Panc1 (cell line): Measurements from ENCODE around the gene RIMS1. TPM values are rescaled to one million over a fixed set of nuclear protein-coding genes. Genes with fewer than 3 reads are reported as not detected.

Source experiments
- ATAC-seq: fragments of 200-7000 bp; cut with Tn5 transposase; 2 replicates; pipeline ENCODE4 v1.9.1; 2020; ENCODE audit warnings: mild to moderate bottlenecking, moderate library complexity
- BruUV-seq: library from RNA; stranded (reverse); fragments of 400-500 nt; replicated peaks from 2 replicates; lab custom pipeline; 2021; lab: Mats Ljungman, UMichigan
- CTCF ChIA-PET: fragments of 300-600 bp; sonication (Branson Sonifier 250); formaldehyde crosslinking; loops from one replicate; lab custom pipeline; 2022; ENCODE audit warnings: antibody characterized with exemption; lab: Charles Lee
- POLR2A ChIA-PET: fragments of 300-600 bp; sonication (Branson Sonifier 250); formaldehyde crosslinking; loops from one replicate; lab custom pipeline; 2022; ENCODE audit warnings: antibody characterized with exemption; lab: Charles Lee
- DNase-seq: peaks from one replicate; pipeline ENCODE4 v3.0.0-alpha.2; 2010; ENCODE audit warnings: low read depth, low spot score
- H3K27ac ChIP-seq: 2 replicates; pipeline ENCODE4 v1.5.1; 2011; ENCODE audit warnings: mild to moderate bottlenecking, low read length, inconsistent platforms
- H3K27me3 ChIP-seq: fragments of 200-500 bp; sonication (Bioruptor generic); 2 replicates; pipeline ENCODE4 v1.6.0; 2014; ENCODE audit warnings: low read length, inconsistent platforms; ENCODE audit not compliant: control insufficient read depth, insufficient read depth
- H3K36me3 ChIP-seq: fragments of 200-500 bp; sonication (Bioruptor generic); 2 replicates; pipeline ENCODE4 v1.5.1; 2014; ENCODE audit warnings: inconsistent platforms, mild to moderate bottlenecking, low read length, moderate library complexity; ENCODE audit not compliant: control insufficient read depth, insufficient read depth
- H3K4me1 ChIP-seq: 2 replicates; pipeline ENCODE4 v1.5.1; 2011; ENCODE audit warnings: inconsistent platforms, mild to moderate bottlenecking, low read length, moderate library complexity; ENCODE audit not compliant: control insufficient read depth, insufficient read depth
- H3K4me3 ChIP-seq, 2 experiments: 2 replicates each; pipeline ENCODE4 v1.5.1; 2011 to 2012; ENCODE audit warnings: low read depth in 2 of 2, low read length in 2 of 2, mild to moderate bottlenecking in 2 of 2, inconsistent platforms in 1 of 2, moderate library complexity in 1 of 2
- H3K9me3 ChIP-seq: fragments of 200-500 bp; sonication (Bioruptor generic); 2 replicates; pipeline ENCODE4 v1.5.1; 2014; ENCODE audit warnings: low read depth, mild to moderate bottlenecking, inconsistent platforms, low read length, moderate library complexity; ENCODE audit not compliant: control insufficient read depth, insufficient read depth
- CTCF ChIP-seq: fragments of 450-650 bp; IDR thresholded peaks from 2 replicates; pipeline ENCODE4 v1.5.1; 2017; ENCODE audit warnings: mild to moderate bottlenecking
- POLR2AphosphoS5 ChIP-seq: IDR thresholded peaks from 2 replicates; pipeline ENCODE4 v1.6.1; 2012; ENCODE audit warnings: mild to moderate bottlenecking, low read depth, low read length, moderate library complexity
- SIN3A ChIP-seq: IDR thresholded peaks from 2 replicates; pipeline ENCODE4 v1.6.1; 2012; ENCODE audit warnings: low read depth, mild to moderate bottlenecking, low read length, moderate library complexity, borderline replicate concordance; ENCODE audit not compliant: insufficient read depth
- TCF7L2 ChIP-seq: IDR thresholded peaks from 2 replicates; pipeline ENCODE4 v1.6.1; 2011; ENCODE audit warnings: mild to moderate bottlenecking, low read depth, low read length, inconsistent platforms
- in situ Hi-C: cut with HindIII; loops from 2 replicates; pipeline ENCODE4 v1.10.0; 2016; ENCODE audit warnings: low sequenced_read_pairs, low pct_unique_long_range_greater_than_20kb
- intact Hi-C: fragments of 100-400 bp; cut with micrococcal nuclease; formaldehyde crosslinking; loops from one replicate; pipeline ENCODE4 v1.10.0; 2022; ENCODE audit not compliant: unreplicated experiment
- total RNA-seq: library from RNA; stranded (reverse); gene quantifications from one replicate; pipeline ENCODE4 v1.2.1, GENCODE V29; 2021; ENCODE audit not compliant: unreplicated experiment
- TF ChIP-seq, protein P1 (sequence below), 2 experiments: IDR thresholded peaks; 2 replicates each; pipeline ENCODE4 v1.6.1; 2011 to 2012; ENCODE audit warnings: low read depth in 2 of 2, control low read depth in 1 of 2, low read length in 1 of 2, mild to moderate bottlenecking in 1 of 2, moderate library complexity in 1 of 2; ENCODE audit not compliant: insufficient read depth in 1 of 2

The RIMS1 gene
- total RNA-seq, 1 experiment from 2014 or later: 0.18 TPM

- Histone ChIP-seq H3K9me3 (no peaks in the 10 kb centered on the region), H3K4me1 (no peaks in the 10 kb centered on the region), H3K4me3 (no peak overlapping the region), H3K27me3 (no peaks in the 10 kb centered on the region), H3K36me3 (no peaks in the 10 kb centered on the region), H3K27ac (no peak overlapping the region)
- DNase-seq: no peak
- intact Hi-C loops: no loop called here
- ChIA-PET CTCF (interaction anchor here (0.6 kb wide), 1 partner anchor 111 kb away, joined by 4 read pairs; no protein-coding TSS in a partner anchor), POLR2A (no interaction called here)
- TF ChIP-seq POLR2AphosphoS5: no peak
- TF ChIP-seq, protein P1, sequence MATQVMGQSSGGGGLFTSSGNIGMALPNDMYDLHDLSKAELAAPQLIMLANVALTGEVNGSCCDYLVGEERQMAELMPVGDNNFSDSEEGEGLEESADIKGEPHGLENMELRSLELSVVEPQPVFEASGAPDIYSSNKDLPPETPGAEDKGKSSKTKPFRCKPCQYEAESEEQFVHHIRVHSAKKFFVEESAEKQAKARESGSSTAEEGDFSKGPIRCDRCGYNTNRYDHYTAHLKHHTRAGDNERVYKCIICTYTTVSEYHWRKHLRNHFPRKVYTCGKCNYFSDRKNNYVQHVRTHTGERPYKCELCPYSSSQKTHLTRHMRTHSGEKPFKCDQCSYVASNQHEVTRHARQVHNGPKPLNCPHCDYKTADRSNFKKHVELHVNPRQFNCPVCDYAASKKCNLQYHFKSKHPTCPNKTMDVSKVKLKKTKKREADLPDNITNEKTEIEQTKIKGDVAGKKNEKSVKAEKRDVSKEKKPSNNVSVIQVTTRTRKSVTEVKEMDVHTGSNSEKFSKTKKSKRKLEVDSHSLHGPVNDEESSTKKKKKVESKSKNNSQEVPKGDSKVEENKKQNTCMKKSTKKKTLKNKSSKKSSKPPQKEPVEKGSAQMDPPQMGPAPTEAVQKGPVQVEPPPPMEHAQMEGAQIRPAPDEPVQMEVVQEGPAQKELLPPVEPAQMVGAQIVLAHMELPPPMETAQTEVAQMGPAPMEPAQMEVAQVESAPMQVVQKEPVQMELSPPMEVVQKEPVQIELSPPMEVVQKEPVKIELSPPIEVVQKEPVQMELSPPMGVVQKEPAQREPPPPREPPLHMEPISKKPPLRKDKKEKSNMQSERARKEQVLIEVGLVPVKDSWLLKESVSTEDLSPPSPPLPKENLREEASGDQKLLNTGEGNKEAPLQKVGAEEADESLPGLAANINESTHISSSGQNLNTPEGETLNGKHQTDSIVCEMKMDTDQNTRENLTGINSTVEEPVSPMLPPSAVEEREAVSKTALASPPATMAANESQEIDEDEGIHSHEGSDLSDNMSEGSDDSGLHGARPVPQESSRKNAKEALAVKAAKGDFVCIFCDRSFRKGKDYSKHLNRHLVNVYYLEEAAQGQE (IDR thresholded peaks at IDR 0.05; ENCODE audit: insufficient read depth in 1 of 2, low read depth in 2 of 2, low read length in 1 of 2): no peak
- no peak for TF ChIP-seq SIN3A
- TF ChIP-seq CTCF: no peak
- no peak for TF ChIP-seq TCF7L2
- BruUV-seq: no TSS peak
- in situ Hi-C loops: no loop called here
- ATAC-seq: no peak
These were observed 462.6 kb downstream of the RIMS1 start for GRCh38 chr6:72348926-72349325.

DNA sequence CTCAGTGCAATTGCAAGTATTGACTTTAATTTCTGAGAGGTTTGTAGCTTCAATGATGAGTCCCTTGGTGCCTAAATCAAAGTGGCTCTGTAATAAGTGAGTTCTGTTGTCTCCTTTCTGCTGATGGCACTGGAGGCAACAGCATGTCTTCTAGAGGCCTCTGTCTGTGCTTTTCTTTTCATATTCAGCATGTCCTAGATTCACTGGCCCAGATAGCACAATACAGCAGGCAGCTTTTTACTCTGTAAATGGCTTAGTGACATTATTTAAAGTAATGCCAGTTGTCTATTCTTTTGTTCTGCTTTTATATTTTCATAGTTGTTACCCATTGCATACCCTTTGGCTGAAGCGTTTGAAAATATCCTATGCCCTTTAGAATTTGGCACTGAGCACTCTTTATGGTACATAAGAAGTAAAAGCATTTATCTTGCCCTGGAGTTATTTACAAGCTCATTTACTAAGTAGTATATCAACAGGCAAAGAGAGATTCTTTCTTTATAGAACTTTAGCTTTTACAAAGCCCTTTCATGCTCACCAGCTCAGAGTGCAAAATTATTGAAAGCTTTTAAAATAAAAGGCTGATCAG lies 464.0 kb downstream of the RIMS1 start:
- no peaks in the 10 kb centered on the region for H3K9me3 ChIP-seq
- no peak overlapping the region for H3K4me3 ChIP-seq
- no peak overlapping the region for H3K27ac ChIP-seq
- intact Hi-C loops (no loop called here), in situ Hi-C loops (no loop called here)
- ChIA-PET CTCF (no interaction called here), POLR2A (no interaction called here)
- no peaks in the 10 kb centered on the region for H3K27me3 ChIP-seq
- no TSS peak for BruUV-seq
- H3K36me3 ChIP-seq: no peaks in the 10 kb centered on the region
- ATAC-seq: no peak; the same call in 1 of the 2 replicates
- H3K4me1 ChIP-seq: no peaks in the 10 kb centered on the region
- TF ChIP-seq POLR2AphosphoS5: no peak
- TF ChIP-seq TCF7L2: no peak
- TF ChIP-seq SIN3A: no peak
- TF ChIP-seq, protein P1 (IDR thresholded peaks at IDR 0.05; ENCODE audit: insufficient read depth in 1 of 2, low read depth in 2 of 2, low read length in 1 of 2): no peak
- no peak for TF ChIP-seq CTCF
- no peak for DNase-seq
